GM19023 (cell line): ENCODE measurements around the gene DSCAML1.

Experiments used
- ATAC-seq: cut with Tn5 transposase; IDR thresholded peaks from one replicate; pipeline ENCODE4 v1.9.1; 2021; ENCODE audit warnings: mild to moderate bottlenecking, moderate library complexity; ENCODE audit not compliant: unreplicated experiment

DSCAML1 gene

DNA sequence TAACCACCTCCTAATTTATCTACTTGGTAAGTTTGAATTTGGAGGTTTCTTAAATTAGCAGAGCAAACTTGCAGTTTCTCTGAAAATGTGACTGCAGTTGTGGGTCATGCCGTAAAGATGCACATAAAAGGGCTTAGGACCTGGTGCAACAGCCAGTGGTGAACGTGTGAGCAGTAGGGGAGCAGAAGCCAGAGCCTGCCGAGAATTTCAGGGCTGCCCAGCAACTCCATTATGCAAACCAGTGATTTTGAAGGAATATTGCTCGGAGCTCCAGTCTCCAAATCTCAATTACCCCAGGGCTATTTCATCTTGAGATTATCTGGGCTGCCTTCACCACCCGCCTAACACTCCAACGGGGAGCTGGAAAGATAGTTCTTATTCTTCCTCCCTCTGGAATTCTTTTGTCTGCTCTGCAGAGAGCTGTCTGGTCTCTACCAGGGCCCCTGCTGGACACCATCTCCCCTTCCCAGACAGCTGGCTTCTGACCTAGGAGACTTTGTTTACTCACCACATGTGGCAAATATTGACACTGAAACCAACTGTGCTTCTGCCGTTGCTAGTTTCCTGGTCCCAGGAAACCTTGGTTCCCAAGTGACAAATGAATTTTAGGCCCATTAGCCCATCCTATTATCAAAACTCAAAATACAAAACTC, 93.9 kb downstream of the DSCAML1 start:
- ATAC-seq = no peak

DNA sequence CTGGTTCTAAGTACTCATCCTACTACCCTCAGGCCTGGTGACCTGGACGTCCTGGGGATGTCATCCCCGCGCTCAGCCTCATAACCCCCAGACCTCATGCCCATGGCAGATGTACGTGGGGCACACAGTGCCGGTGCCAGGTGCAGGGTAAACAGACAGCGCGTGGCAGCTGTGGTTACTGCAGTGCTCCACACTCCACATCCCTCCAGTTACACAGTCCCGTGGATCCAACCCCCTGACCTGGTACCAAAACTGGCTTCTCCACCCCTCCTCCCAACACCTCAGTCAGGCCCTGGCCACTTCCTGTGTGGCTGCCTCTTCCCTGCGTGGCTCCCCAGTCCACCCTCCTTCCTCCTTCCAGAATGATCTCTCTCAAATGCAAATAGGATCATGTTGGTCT, 95.2 kb downstream of the DSCAML1 start:
- no peak for ATAC-seq

DNA sequence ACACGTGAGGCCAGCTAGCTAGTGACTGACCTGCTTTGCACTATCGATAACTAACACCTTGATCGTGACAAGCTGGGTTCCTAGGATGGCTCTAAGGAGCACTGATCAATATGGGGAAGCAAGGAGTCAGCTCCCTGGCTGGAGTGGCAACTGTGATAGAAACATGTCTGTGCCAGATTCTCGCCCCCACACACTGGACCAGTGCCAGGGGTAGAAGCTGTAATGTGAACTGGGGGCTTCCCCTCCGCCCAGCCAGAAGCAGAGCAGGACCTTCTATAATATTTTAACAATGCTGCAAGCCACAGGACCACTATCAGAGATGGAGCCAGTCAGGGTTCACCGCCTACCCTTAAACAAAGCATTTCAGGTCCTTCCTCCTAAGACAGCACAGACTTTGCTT, 96.5 kb downstream of the DSCAML1 start:
- no peak for ATAC-seq

DNA sequence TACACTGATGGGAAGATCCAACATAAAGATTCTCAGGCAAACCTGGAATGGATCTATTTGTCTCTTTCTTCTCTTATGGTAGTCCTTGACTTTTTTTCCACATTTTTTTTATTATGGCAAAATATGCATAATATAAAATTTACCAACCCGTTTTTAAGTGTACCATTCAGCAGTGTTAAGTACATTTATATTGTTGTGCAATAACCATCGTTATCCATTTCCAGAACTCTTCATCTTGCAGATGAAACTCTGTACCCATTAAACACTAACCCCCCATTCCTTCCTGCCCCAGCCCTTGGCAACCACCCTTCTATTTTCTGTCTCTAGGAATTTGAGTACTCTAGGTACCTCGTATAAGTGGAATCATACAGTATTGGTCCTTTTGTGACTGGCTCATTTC, 99.7 kb downstream of the DSCAML1 start:
- ATAC-seq = no peak

DNA sequence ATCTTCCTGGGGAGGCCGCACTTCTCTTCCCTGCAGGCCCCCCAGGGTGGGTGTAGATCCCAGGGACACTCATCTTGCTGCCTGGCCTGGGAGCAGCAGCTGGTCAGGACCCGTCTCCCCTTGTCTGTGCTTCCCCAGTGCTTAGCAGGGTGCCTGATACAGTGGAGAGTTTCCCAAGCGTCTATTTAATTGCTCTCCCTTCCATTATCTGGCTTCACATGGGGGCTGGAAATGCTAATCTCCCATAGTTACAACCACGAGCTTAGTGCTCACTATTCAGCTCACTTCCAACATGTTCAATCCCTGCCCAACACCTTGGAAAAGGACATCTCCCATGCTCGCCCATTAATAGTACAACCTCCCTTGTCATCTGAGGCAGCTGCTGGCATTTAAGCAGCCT, 100.5 kb downstream of the DSCAML1 start:
- ATAC-seq = no peak

DNA sequence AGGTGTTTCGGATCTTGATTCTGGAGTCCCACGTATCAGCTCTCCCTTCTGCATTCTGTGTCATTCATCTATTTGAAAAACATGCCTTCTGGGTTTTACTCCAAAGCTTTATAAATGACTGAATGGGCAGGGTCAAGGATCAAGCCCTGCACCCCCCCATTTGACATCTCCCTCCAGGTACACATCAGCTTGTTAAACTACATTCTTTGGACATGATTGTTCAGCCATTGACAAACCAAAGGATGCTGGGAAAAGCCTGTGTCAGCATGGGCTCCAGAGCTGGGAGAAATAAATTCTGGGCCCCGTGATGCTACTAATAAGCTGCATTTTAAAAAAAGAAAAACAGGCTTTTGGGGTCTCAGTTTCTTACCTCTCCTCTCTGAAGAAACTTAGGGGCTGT, 103.7 kb downstream of the DSCAML1 start:
- ATAC-seq = no peak

DNA sequence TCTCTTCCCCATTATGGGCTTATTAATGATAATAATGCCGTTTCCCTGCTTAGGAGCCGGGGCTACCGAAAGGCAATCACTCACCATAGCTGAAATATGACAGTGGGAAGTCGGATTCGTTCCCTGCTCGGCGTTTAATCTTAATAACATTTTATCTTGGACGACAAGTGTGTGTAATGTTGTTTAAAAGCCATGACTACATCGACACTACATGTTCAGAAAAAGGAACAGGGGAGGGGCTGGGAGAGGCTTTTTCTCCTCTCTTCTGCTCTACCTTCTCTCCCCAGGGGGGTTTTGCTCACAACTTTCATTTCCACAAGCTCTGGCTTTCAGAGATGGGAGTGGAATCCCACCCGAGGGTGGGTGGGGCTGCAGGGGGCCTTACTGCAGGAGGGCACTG, 105.5 kb downstream of the DSCAML1 start:
- ATAC-seq = no peak

DNA sequence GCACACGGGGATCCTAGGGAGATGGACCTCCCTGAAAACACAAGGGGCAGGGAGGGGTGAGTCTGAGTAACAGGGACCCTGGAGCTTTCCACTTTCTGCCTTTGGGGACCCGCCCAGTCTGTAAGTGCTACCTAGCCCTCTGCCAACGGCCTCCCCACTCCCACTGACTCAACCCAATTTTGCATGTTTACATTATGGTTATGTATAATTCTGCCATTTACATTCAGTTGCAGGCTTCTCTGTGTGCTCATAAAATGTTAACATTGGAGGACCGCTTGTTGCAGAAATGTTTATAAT, 105.8 kb downstream of the DSCAML1 start:
- ATAC-seq = no peak

DNA sequence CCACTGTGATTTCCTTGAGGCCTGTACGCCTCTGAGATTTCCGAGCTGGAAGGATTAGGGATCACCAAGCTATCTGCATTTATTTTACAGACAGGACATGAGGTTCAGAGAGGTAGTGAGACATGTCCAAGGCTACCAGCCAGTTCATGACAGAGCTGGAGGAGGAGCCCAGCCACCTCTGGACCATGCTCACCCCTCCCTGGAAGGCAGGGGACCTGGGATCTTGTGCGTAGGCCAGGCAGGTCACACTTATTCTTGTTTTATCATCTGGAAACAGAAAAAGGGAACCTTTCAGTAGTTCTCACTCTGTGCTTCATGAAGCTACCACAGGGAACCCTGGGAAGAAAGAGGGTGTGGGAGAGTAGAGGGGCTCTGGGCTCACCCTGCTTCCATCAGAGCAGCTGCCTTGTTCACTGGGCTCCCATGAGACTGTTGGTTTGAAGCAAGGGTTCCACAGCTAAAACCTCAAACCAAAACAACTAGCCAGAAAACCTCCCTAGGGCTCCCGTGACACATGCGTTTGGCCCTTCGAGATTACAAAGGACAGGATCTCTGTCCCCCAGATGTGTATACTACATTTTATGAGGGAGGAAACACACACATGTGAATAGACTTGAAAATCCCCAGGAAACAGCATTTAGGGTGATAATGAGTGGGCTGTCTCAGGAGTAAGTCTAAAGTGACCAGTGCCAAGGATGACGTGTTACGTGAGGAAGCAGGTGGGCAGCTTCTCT, 106.4 kb downstream of the DSCAML1 start:
- ATAC-seq = no peak

DNA sequence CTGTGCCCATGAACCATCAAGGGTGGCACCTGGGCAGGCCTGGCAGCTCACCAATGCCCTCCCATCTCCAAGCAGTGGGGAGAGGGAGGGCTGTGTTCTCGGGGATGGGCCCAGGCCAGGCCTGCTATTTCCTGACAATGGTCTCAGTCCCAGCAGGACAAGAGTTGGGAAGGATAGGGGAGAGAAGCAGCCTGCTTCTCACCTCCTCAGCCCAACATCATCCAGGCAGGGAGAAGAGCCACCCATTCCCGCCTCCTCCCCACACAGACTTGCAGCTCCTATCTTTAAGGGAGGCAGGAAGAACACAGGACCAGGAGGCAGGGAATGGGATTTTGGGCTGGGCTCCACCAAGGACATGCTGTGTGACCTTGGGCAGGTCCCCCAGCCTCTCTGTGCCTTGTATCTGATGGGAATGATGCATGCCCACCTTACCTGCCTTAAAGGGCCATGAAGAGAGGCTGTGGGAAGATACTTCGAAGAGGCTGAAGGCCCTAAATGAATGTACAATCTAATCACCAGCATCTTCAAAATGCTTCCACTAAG, 108.7 kb downstream of the DSCAML1 start:
- ATAC-seq = no peak

DNA sequence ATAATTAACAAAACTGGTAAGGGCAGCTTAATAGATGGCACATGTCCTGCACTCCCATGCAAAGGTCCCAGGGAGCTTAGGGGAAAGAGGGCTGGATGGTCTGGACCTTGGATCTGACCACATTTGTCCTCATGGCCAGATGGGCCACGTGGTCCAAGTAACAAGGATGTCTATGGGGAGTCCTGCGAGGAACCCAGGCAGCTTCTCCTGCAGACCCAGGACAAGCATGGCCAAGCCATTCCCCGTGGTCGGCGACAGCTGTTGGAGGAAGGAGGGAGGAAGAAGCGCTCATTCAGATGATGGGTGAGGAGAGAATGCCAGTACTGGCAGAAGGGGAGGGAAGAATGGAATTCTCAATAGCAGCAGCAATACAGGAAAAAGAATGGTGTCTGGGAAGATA, 109.2 kb downstream of the DSCAML1 start:
- no peak for ATAC-seq

DNA sequence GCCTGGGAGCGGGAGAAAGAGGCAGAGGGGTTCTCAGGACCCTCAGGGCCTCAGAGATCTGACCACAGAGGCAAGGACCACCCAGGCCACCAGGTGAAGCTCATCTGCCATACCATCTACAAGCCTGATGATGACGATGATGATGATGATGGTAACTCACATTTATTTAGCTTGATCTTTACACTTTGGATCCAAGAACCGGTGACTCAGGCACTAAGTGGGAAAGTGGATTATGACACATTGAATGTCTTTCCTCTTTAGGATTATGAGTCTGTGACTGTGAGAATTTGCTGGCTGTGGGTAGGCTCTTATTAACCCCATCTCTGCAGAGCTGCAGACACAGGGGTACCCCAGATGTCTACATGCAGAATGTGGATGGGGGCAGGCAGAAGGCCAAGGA, 110.3 kb downstream of the DSCAML1 start:
- no peak for ATAC-seq

DNA sequence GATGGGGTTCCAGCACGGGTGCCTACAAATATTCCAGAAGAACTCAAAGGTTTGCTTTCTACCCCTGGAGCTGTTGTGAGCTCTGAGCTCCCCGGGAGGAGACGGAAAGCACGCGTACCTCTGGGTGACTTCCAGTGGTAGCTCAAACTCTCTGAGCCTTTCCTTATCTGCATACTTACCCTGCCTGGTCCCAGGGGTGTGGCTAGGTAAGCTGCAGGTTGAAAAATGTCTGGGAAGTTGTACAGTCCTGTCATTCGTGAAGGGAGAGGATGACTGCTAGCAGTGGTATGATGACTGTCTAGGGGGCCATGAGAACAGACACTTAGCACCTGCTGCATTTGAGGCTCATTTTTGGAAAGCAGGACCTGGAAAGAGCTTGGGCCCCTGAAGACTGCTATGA, 111.5 kb downstream of the DSCAML1 start:
- ATAC-seq = no peak

DNA sequence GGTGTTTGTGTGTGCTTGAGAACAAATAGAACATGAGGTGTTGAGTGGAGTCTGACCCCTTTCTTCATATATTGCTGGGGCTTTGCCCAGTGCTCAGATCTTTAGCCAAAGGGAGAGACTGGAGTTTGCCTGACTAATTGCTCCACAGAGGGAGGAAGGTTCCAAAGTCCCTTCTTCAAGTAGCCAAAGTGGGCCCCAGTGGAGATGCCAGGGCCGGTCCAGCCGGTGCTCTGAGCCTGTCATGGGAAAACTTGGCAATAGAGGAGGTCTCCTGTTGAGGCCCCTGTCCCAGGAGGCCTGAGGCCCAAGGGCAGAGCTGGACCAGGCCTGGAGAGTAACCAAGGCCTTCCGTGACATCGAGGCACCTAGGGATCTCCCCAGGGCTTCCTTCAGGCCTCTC, 112.3 kb downstream of the DSCAML1 start:
- ATAC-seq = no peak

DNA sequence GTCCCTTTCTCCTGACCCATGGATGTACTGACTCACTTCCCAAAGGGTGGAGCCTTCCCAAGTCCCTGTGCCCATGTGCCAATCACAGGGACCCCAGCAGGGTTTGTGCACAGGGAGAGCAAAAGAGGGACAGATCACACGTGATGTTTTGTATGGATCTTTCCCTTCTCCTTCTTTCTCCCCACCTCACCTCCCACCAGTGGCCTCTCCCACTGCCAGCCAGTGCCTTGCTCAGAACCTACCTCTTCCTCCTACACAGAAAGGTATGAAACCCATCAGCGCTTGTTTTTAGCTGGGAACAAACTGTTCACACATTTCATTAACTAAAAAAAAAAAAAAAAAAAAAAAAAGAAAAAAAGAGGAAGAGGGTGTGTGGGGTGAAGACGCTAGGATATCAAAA, 112.9 kb downstream of the DSCAML1 start:
- ATAC-seq = no peak

DNA sequence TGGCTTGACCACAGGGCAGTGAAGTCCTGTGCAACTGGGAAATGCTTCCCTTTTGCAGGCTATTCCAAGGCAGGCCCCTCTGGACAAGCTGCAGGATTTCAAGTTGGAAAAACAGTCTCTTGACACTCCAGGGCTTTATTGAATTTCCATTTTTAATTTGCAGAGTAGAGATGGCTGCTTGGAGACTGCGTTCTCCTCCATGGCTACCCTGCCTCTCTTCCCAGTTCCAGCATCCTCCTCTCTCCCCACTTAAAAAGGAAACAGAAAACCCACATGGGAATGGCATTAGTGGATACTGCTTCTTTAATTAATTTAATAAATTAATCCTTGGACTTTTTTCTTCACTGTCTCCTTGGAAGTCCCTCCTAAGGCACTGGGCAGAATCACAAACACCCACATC, 115.6 kb downstream of the DSCAML1 start:
- ATAC-seq = no peak

DNA sequence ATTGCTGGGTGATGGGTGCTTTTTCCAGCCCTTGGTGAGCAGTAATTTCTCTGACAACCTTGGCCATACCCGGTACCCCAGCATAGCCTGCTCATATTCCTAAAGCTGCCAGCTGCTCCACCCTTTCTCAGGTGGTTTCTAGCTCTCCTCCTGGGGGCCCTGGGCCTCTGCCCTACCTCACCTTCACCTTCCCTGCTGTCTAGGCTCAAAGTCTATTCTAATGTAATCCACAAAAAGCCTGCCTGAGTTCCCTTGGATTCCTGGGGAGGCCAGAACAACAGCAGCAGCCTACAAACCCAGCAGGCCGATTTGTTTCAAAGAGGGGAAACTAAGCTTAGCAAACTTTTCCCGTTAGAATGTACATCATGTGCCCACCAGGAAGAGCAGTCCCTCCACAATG, 117.6 kb downstream of the DSCAML1 start:
- ATAC-seq = no peak

DNA sequence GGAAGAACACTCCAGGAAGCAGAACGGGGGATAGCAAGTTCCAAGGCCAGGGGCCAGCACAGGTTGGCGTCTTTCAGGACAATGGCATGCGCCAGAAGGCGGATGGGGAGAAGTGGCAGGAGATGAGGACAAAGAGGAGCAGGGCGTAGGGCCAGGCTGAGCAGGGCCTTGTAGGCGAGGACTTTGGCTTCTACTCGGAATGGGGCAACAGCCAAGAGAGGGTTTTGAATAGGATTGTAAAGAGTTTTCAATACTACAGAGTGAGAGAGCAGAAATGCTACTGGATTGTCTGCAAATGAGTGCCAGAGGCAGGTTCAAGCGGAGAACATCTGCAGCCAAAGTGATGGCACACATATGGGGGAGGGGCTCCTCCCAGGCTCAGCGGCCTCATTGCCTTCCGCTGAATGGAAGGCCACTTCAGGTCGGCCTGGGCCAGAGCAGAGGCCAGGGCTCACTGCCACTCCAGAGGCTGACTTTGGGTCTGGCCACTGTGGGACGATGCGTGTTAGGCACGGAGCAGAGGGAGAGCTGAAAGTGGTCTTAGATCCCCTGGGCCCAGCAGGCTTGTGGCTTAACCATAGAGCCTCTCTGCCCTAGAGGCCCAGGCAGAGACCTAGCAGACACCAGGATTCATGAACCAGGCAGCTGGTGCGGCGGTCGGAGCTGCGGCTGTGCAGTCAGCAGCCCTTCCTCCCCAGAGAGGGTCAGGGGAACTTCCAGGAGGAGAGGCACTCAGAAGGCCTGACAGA, 118.2 kb downstream of the DSCAML1 start:
- ATAC-seq = no peak

DNA sequence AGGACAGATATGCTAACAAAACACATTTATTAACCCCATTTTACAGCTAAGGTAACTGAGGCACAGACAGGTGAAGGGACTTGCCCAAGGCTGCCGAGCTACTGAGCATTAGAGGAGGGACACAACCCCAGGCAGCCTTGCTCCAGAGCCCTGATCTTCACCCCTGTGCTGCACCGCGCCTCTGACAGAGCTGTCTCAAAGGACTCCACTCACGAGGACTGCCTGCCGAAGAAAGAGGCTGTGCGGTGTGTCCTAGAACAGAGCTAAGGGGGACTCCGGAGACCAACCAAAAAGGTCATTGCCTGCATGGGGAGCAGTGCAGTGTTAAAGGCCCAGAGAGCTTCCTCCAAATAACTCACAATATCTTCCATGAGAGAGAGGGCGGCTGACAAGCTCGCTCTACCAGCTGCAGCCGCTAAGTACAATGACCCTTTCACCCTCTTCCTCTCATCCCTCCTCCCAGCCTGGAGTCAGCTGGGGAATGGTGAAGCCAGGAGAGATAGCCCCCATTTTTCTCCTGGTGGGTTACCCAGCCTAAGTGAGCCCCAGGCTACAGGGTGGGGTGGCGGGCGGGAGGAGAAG, 119.2 kb downstream of the DSCAML1 start:
- no peak for ATAC-seq

DNA sequence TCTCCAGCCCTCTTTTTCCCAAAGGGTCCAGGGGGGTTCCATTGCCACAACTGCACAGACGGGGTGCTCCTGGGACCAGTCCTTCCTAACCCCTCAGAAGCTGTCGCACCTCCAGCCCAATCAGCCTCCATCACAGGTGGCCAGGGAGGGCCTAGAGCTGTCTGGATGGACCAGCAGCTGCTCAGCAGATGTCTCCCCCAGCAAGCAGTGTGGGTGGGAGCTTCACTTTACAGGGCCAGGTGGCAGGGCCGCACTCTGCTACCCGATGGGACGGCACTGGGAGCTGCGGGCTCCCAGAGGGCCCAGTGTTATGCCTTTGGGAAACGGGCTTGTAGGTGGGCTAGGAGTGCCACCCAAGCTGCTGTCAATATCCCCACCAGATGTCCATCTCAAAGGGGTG, 120.5 kb downstream of the DSCAML1 start:
- no peak for ATAC-seq

DNA sequence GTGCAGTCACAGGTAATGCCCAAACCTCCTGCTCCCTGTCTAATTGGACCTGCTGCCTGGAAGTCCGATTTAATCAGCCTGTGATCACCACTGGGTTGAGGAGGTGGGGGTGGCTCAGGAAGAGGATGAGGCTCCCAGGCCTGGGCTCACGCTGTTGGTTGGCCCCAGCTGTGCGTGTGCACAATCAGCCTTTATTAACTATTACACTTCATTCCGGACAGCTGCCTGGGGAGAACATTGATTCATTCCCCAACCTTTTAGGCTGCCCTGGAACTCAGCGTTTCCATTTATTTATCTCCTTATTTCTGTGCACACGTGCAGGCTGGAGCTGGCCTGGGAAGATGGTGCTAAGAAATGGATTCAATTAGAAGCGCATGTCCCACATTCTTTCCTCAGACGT, 123.4 kb downstream of the DSCAML1 start:
- ATAC-seq = no peak

DNA sequence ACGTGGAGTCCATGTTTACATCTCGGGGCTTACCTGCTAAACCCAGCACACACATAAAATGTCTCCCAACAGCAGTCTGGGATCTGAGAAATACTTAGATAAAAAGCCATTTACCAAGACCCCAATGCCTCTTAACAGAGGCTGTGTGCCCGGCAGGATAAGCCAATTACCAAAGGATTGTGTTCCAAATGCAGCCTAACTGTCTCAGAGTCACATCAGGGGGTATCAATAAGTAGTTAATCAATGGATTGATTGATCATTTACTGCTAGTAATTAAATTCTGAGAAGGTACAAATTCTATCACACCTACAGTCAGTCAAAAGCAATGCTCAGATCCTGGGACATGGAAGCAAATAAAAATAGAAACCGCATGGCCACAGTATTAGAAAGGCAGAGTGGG, 125.6 kb downstream of the DSCAML1 start:
- ATAC-seq = no peak
